Right cardiac atrium (tissue), 5 donors: ENCODE data around the gene STX2. TPM values are rescaled to one million over a fixed set of nuclear protein-coding genes. Genes with fewer than 3 reads are reported as not detected.
"Not testable (repeated sequence)": the region's sequence is repeated elsewhere in the genome, so short reads cannot be mapped to it uniquely, and the experiment has no call there.

ENCODE experiments used
- ATAC-seq, 2 donors: fragments of 200-7000 bp; cut with Tn5 transposase; one replicate each; pipeline versions ENCODE4 v1.8.0 to v1.9.1; 2020; ENCODE audit warnings: moderate library complexity in 2 of 2, mild to moderate bottlenecking in 1 of 2
- DNase-seq, 3 donors: peaks; one replicate each; pipeline ENCODE4 v3.0.0-alpha.2; 2020
- H3K27ac ChIP-seq: one replicate; pipeline ENCODE4 v1.5.1; 2013; ENCODE audit warnings: mild to moderate bottlenecking, low read length, control low read depth, moderate library complexity
- H3K27me3 ChIP-seq: one replicate; pipeline ENCODE4 v1.6.1; 2013; ENCODE audit not compliant: control insufficient read depth, insufficient read depth
- H3K4me1 ChIP-seq: one replicate; pipeline ENCODE4 v1.6.1; 2013; ENCODE audit warnings: low read length; ENCODE audit not compliant: control insufficient read depth, insufficient read depth
- H3K4me3 ChIP-seq: one replicate; pipeline ENCODE4 v1.5.1; 2013; ENCODE audit warnings: low read length, control low read depth
- H3K9me3 ChIP-seq: one replicate; pipeline ENCODE4 v1.6.1; 2013; ENCODE audit warnings: low read length; ENCODE audit not compliant: control insufficient read depth
- WGBS: extraction: QIAGEN DNeasy Blood & Tissue Kit; methylation state at CpG from one replicate; pipeline ENCODE4 v1.1.7; 2013; 5-methylcytosine and 5-hydroxymethylcytosine counted together
- intact Hi-C, 4 donors: fragments of 100-400 bp; cut with DNase I; formaldehyde crosslinking; loops; one replicate each; pipeline versions ENCODE4 v1.11.0 to v1.14.0; 2022 to 2023
- polyA plus RNA-seq: library from polyadenylated mRNA; stranded (reverse); fragments of 200-250 nt; gene quantifications from one replicate; pipeline ENCODE4 v1.2.3, GENCODE V29; 2013
- total RNA-seq, 4 donors: library from RNA; stranded (reverse); fragmentation: NEBNext Ultra II Directional; extraction: Animal tissue kit (Norgen Biotek cat#: 25700); gene quantifications; one replicate each; pipeline ENCODE4 v1.2.1, GENCODE V29; 2021
- donor health status: healthy with polysubstance abuse.
- donor health status: DM: no; HTN: yes; CAD: no.
- donor health status: DM: no; HTN: no; CAD: no.
- donor health status: DM: no; HTN: yes; CAD: no; lungs with severe emphysema.
- donor health status: DM: yes; HTN: yes; CAD: no.

STX2 gene
- total and polyA plus RNA-seq, 5 donors = 18.2 to 35.9 (median 26.8) TPM

GRCh38 chr12:130876297-130876696 is 37.2 kb upstream of the STX2 start:
- Histone ChIP-seq H3K27me3 (no peaks in the 10 kb centered on the region), H3K4me3 (no peak overlapping the region), H3K27ac (no peak overlapping the region), H3K9me3 (no peaks in the 10 kb centered on the region), H3K4me1 (no peaks in the 10 kb centered on the region)
- intact Hi-C loops = no loop called here
- no peak for DNase-seq
- ATAC-seq = no peak

- ATAC-seq, H3K4me3 ChIP-seq, H3K27ac ChIP-seq, H3K4me1 ChIP-seq, H3K9me3 ChIP-seq, DNase-seq, H3K27me3 ChIP-seq, intact Hi-C loops: not testable (repeated sequence)
- 81% methylated on average over 11 of the region's 11 CpGs for WGBS
These were observed 36.7 kb upstream of the STX2 start for GRCh38 chr12:130875708-130876107.

- no peaks in the 10 kb centered on the region for H3K9me3 ChIP-seq
- DNase-seq (no peak), ATAC-seq (no peak)
- H3K4me1 ChIP-seq = no peaks in the 10 kb centered on the region
- WGBS = 87% methylated on average over 5 of the region's 5 CpGs
- no peaks in the 10 kb centered on the region for H3K27me3 ChIP-seq
- H3K27ac ChIP-seq = no peak overlapping the region
- intact Hi-C loops = no loop called here
- H3K4me3 ChIP-seq = no peak overlapping the region
These were observed 36.1 kb upstream of the STX2 start for GRCh38 chr12:130875193-130875592.

- no peak overlapping the region for H3K4me3 ChIP-seq
- no peak overlapping the region for H3K27ac ChIP-seq
- DNase-seq = no peak
- WGBS = 94% methylated on average over 10 of the region's 10 CpGs
- no peaks in the 10 kb centered on the region for H3K4me1 ChIP-seq
- intact Hi-C loops = no loop called here
- no peaks in the 10 kb centered on the region for H3K9me3 ChIP-seq
- ATAC-seq = no peak
- H3K27me3 ChIP-seq = no peaks in the 10 kb centered on the region
These were observed 35.6 kb upstream of the STX2 start for GRCh38 chr12:130874696-130875095.

- 82% methylated on average over 4 of the region's 4 CpGs for WGBS
- H3K9me3 ChIP-seq = no peaks in the 10 kb centered on the region
- no peak overlapping the region for H3K27ac ChIP-seq
- DNase-seq (no peak), ATAC-seq (no peak)
- intact Hi-C loops = no loop called here
- H3K4me3 ChIP-seq = no peak overlapping the region
- no peaks in the 10 kb centered on the region for H3K4me1 ChIP-seq
- H3K27me3 ChIP-seq = no peaks in the 10 kb centered on the region
These were observed 34.8 kb upstream of the STX2 start for GRCh38 chr12:130873825-130874224.

GRCh38 chr12:130873106-130873795 is 34.2 kb upstream of the STX2 start:
- DNase-seq (no peak), ATAC-seq (no peak)
- peak overlapping the region; percentile 98 for H3K4me3 ChIP-seq
- 36% methylated on average over 4 of the region's 4 CpGs for WGBS
- no peaks in the 10 kb centered on the region for H3K9me3 ChIP-seq
- no peaks in the 10 kb centered on the region for H3K27me3 ChIP-seq
- intact Hi-C loops = no loop called here
- H3K27ac ChIP-seq = no peak overlapping the region
- no peaks in the 10 kb centered on the region for H3K4me1 ChIP-seq

- peak in 2 of 3 donors; percentile 54 to 80 for DNase-seq
- Histone ChIP-seq H3K27me3 (no peaks in the 10 kb centered on the region), H3K4me1 (no peaks in the 10 kb centered on the region), H3K4me3 (peak overlapping the region; percentile 98), H3K27ac (peak overlapping the region; percentile 42), H3K9me3 (no peaks in the 10 kb centered on the region)
- intact Hi-C loops = no loop called here
- under 1% methylated on average over 79 of the region's 79 CpGs for WGBS
- ATAC-seq = peak; percentile 29 to 36
These were observed 33.4 kb upstream of the STX2 start for GRCh38 chr12:130872179-130873096.

- 4% methylated on average over 118 of the region's 118 CpGs for WGBS
- peak; percentile 95 to 98 (median 97) for DNase-seq
- intact Hi-C loops = no loop called here
These were observed 32.5 kb upstream of the STX2 start, which contains the start of gene RAN for GRCh38 chr12:130871286-130872178. TSS of gene RAN (plus strand) at chr12:130872066. CDS start at chr12:130872594, 528 bp downstream.

GRCh38 chr12:130870442-130871285 is 31.6 kb upstream of the STX2 start:
- Histone ChIP-seq H3K4me1 (no peaks in the 10 kb centered on the region), H3K27me3 (no peaks in the 10 kb centered on the region), H3K27ac (peak overlapping the region; percentile 95), H3K4me3 (peak overlapping the region; percentile 98), H3K9me3 (no peaks in the 10 kb centered on the region)
- intact Hi-C loops = no loop called here
- 45% methylated on average over 31 of the region's 31 CpGs for WGBS
- DNase-seq = peak; percentile 87 to 88 (median 87)
- peak; percentile 72 to 76 for ATAC-seq

More at GRCh38 chr12:130871286-130872178, 32.5 kb upstream of the STX2 start, which contains the start of gene RAN:
- H3K4me1 ChIP-seq = no peaks in the 10 kb centered on the region
- peak within 1 kb of the TSS; percentile 98 for H3K4me3 ChIP-seq
- no peaks in the 10 kb centered on the region for H3K27me3 ChIP-seq
- ATAC-seq = peak; percentile 91 to 95
- peak within 1 kb of the TSS; percentile 95 for H3K27ac ChIP-seq
- no peaks in the 10 kb centered on the region for H3K9me3 ChIP-seq

GRCh38 chr12:130868412-130868811 is 29.4 kb upstream of the STX2 start:
- no peak for DNase-seq
- Histone ChIP-seq H3K27ac (no peak overlapping the region), H3K9me3 (no peaks in the 10 kb centered on the region), H3K4me1 (no peaks in the 10 kb centered on the region), H3K4me3 (no peak overlapping the region), H3K27me3 (no peaks in the 10 kb centered on the region)
- 47% methylated on average over 4 of the region's 4 CpGs for WGBS
- intact Hi-C loops = no loop called here
- ATAC-seq = no peak
